ENCODE results near the gene TRAF4.
A peak's percentile ranks its signal among the peaks of the same experiment; 100 is the strongest.

TRAF4 gene

DNA sequence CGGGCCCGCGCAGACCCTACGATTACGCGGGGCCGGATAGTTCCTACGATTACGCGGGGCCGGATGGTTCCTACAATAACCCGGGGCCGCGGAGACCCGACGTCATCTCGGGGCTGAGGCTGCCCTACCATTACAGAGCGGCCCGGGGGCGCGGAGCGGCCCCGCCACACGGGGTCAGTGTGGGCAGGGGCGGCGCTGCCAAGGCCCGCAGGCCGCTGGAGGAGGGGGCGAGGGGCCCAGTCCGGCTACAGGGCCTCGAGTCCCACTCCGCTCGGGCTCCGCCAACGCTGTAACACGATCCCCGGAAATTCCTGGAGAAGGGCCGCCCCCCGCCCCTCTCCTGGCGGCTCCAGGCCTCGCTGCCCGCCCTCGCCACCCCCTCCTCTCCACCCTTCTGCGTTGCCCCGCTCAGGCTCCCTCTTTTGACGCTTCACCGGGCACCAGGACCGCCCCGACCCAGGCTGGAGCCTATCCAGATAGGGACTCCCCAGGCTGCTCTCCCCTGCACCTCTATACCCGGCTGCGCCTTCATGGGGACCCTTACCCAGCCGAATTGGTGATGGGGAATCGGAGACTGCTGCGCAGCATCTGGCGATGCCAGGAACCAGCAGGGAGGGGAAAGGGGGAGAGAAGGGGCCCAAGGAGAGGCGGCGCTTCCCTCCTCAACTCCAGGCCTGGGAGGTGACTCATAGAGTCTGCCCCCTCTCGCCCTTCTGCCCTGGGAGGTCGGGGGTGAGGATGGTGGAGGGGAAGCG is 26.1 kb upstream of the TRAF4 start, which contains the start of gene RAB34:
Gene RAB34 (minus strand): TSS at position 291 of the 755 bp plus-strand sequence. CDS start 602 bp downstream, outside the sequence.
- TF ChIP-seq, protein P1, sequence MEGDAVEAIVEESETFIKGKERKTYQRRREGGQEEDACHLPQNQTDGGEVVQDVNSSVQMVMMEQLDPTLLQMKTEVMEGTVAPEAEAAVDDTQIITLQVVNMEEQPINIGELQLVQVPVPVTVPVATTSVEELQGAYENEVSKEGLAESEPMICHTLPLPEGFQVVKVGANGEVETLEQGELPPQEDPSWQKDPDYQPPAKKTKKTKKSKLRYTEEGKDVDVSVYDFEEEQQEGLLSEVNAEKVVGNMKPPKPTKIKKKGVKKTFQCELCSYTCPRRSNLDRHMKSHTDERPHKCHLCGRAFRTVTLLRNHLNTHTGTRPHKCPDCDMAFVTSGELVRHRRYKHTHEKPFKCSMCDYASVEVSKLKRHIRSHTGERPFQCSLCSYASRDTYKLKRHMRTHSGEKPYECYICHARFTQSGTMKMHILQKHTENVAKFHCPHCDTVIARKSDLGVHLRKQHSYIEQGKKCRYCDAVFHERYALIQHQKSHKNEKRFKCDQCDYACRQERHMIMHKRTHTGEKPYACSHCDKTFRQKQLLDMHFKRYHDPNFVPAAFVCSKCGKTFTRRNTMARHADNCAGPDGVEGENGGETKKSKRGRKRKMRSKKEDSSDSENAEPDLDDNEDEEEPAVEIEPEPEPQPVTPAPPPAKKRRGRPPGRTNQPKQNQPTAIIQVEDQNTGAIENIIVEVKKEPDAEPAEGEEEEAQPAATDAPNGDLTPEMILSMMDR (IDR thresholded peaks at IDR 0.05) = no peak

DNA sequence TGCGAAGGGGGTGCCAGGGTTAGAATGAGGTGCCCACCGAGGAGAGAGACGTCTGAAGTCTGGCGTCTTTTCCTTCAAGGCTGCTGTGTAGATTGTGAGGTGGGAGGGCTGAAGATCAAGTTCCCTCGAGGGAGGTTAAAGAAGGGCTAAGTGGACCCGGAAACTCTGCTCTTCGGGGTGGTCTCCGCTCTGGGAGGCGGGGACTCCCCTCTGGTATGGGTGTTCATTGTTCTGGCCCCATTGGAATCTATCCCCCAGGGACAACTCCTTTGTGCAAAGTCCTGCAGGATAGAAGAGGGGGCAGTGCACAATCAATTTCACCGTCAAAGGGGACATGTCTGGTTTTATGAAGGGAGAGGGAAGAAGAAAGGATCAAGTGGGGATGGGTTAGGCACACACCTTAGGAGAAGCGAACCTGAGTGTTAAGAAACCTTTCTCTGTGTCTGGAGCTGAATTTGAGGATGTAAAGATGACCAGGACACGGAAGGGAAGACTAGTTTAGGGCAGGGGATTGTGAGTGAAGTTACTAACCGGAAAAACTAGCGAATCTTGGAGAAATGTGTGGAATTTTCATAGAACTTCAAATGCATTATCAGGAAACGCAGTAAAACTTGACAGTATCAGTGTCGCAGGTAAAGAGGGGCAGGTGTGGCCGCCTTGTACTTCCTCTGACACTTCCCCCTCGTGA is 25.3 kb upstream of the TRAF4 start:
- TF ChIP-seq, protein P1 (IDR thresholded peaks at IDR 0.05) = no peak

DNA sequence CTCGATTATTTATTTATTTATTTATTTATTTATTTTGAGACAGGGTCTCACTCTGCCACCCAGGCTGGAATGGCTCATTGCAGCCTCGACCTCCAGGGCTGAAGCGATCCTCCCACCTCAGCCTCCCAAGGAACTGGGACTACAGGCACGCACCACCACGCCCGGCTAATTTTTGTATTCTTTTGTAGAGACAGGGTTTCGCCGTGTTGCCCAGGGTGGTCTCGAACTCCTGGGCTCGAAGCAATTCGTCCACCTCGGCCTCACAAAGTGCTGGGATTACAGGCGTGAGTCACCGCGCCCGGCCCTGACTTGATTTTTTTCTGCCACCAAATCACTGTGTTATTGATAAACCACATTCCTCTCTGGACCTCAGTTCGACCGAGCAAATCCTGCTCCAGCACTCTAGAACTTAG is 24.8 kb upstream of the TRAF4 start:
- TF ChIP-seq, protein P1 (IDR thresholded peaks at IDR 0.05) = no peak

DNA sequence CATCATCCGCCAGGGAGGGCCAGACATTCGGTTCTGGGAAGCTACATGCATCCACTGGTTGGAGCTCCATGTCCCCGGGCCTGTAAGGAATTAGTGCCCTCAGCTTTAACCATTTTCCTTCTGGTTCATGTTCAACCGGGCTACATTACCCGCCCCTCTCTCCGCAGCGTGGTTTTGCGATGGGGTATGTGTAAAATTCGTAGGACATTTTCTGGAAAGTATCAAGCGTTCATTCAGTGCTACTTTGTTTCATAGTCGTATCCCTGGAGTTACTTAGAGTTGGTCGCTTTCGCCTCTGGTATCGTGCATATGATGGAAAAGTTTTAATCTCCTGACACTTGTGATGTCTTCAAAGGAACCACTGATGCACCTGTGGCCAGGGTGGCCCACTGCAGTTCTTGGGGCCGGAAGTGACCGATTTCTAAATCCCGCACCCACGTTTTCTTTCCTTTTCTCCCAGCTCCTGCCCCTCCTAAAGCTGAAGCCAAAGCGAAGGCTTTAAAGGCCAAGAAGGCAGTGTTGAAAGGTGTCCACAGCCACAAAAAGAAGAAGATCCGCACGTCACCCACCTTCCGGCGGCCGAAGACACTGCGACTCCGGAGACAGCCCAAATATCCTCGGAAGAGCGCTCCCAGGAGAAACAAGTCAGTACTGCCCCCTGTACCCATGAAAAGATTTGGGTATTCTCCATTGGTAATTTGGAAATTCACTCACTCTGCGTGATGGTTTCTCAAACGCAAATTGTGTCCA is 23.4 kb upstream of the TRAF4 start:
- TF ChIP-seq, protein P1 (IDR thresholded peaks at IDR 0.05) = peak; percentile 31

DNA sequence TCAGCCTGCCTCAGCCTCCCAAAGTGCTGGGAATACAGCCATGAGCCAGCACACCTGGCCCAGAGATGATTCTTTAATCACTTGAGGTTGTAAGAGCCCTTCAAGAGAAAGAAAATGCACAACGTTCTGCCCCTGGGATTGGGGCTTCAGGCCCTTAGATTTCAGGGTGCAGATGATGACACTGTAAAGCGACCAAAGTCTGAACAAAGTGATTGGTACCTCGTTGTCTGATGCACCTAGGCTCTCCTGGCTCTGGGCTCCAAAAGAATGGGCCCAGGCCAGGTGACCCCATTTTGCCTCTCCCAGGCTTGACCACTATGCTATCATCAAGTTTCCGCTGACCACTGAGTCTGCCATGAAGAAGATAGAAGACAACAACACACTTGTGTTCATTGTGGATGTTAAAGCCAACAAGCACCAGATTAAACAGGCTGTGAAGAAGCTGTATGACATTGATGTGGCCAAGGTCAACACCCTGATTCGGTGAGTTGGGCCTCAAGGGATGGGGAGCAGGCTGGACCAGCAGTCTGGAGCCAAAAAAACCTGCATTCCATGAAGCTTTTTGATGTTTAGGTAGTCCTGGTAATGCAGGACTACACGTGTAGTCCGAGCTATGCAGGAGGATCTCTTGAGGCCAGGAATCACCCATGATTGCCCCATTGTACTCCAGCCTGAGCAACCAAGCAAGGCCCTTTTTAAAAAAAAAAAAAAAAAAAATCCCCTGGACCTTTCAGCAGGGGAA is 21.2 kb upstream of the TRAF4 start:
- TF ChIP-seq, protein P1 (IDR thresholded peaks at IDR 0.05) = no peak

DNA sequence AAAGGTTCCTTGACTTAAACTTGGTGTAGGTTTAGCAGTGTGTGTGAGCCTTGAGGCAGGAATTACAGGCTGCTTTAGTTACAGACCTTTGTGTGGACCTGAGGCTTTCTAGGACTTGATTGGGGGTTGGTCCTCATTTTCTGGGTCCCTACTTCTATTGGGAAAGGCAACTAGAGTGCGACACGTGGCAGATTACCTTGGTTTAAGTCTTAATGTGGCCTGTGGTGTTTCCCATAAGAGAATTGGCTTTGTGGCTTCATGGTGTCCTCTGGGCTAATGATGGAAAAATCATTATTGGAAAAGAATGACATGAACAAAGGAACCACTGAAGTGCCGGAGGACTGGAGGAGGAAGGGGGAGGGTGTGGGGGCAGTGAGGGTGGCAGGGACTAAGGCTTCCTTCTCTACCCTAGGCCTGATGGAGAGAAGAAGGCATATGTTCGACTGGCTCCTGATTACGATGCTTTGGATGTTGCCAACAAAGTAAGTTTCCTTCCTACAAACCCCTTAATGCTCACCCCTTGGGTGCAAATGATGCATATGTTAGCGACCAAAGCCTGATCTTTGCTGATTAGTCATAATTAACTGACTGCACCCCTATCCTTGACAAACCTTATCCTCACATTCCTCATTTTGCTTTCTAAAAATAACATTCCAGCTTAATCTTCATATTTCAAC is 20.5 kb upstream of the TRAF4 start:
- TF ChIP-seq, protein P1 (IDR thresholded peaks at IDR 0.05) = no peak

All from LNCAP (cell line).